Muscle layer of duodenum (tissue), 2 donors: ENCODE measurements around the gene MYO7A.

ENCODE experiments used
- H3K27ac ChIP-seq: one replicate; pipeline ENCODE4 v1.7.0; 2013; ENCODE audit warnings: mild to moderate bottlenecking, low read length
- H3K27me3 ChIP-seq: one replicate; pipeline ENCODE4 v1.7.0; 2013; ENCODE audit warnings: low read depth, mild to moderate bottlenecking, control low read depth, low read length
- H3K36me3 ChIP-seq, 2 donors: one replicate each; pipeline ENCODE4 v1.7.0; 2013; ENCODE audit warnings: low read length in 2 of 2, control low read depth in 1 of 2, mild to moderate bottlenecking in 1 of 2; ENCODE audit not compliant: insufficient read depth in 2 of 2, control insufficient read depth in 1 of 2
- H3K4me1 ChIP-seq, 2 donors: one replicate each; pipeline ENCODE4 v1.7.0; 2013; ENCODE audit warnings: low read length in 2 of 2, mild to moderate bottlenecking in 2 of 2, control low read depth in 1 of 2, moderate library complexity in 1 of 2; ENCODE audit not compliant: insufficient read depth in 2 of 2, control insufficient read depth in 1 of 2
- H3K4me3 ChIP-seq, 2 donors: one replicate each; pipeline ENCODE4 v1.7.0; 2013; ENCODE audit warnings: low read length in 2 of 2, low read depth in 1 of 2, mild to moderate bottlenecking in 1 of 2
- H3K9me3 ChIP-seq, 2 donors: one replicate each; pipeline ENCODE4 v1.7.0; 2013; ENCODE audit warnings: low read length in 2 of 2, control low read depth in 1 of 2, mild to moderate bottlenecking in 1 of 2; ENCODE audit not compliant: control insufficient read depth in 1 of 2
- donor health status: healthy.

The MYO7A gene

GRCh38 chr11:77151804-77152509, 23.9 kb downstream of the MYO7A start:
- Histone ChIP-seq H3K27me3 (peaks cover 3% of the 10 kb centered on the region), H3K27ac (no peak overlapping the region), H3K4me3 (no peak overlapping the region), H3K9me3 (no peaks in the 10 kb centered on the region), H3K36me3 (no peaks in the 10 kb centered on the region), H3K4me1 (peaks cover 0 to 4% of the 10 kb centered on the region in 2 donors)

GRCh38 chr11:77152846-77153245, 24.8 kb downstream of the MYO7A start:
- peaks cover 0 to 4% of the 10 kb centered on the region in 2 donors for H3K4me1 ChIP-seq
- H3K27ac ChIP-seq: no peak overlapping the region
- H3K27me3 ChIP-seq: peaks cover 3% of the 10 kb centered on the region
- H3K9me3 ChIP-seq: no peaks in the 10 kb centered on the region
- no peaks in the 10 kb centered on the region for H3K36me3 ChIP-seq
- no peak overlapping the region for H3K4me3 ChIP-seq

- Histone ChIP-seq H3K27me3 (no peaks in the 10 kb centered on the region), H3K9me3 (no peaks in the 10 kb centered on the region), H3K4me1 (no peaks in the 10 kb centered on the region), H3K27ac (no peak overlapping the region), H3K4me3 (no peak overlapping the region), H3K36me3 (no peaks in the 10 kb centered on the region)
Measured at GRCh38 chr11:77153276-77154185, 25.5 kb downstream of the MYO7A start.

GRCh38 chr11:77154381-77155081, 26.5 kb downstream of the MYO7A start:
- Histone ChIP-seq H3K27me3 (no peaks in the 10 kb centered on the region), H3K36me3 (no peaks in the 10 kb centered on the region), H3K4me1 (no peaks in the 10 kb centered on the region), H3K27ac (no peak overlapping the region), H3K4me3 (no peak overlapping the region), H3K9me3 (no peaks in the 10 kb centered on the region)

GRCh38 chr11:77155082-77155475, 27.0 kb downstream of the MYO7A start:
- Histone ChIP-seq H3K4me3 (no peak overlapping the region), H3K9me3 (no peaks in the 10 kb centered on the region), H3K36me3 (no peaks in the 10 kb centered on the region), H3K27me3 (no peaks in the 10 kb centered on the region), H3K4me1 (no peaks in the 10 kb centered on the region), H3K27ac (no peak overlapping the region)

- no peaks in the 10 kb centered on the region for H3K27me3 ChIP-seq
- H3K4me3 ChIP-seq: no peak overlapping the region
- no peaks in the 10 kb centered on the region for H3K36me3 ChIP-seq
- no peaks in the 10 kb centered on the region for H3K4me1 ChIP-seq
- H3K27ac ChIP-seq: no peak overlapping the region
- H3K9me3 ChIP-seq: no peaks in the 10 kb centered on the region
Measured at GRCh38 chr11:77155556-77156130, 27.6 kb downstream of the MYO7A start.

- Histone ChIP-seq H3K36me3 (no peaks in the 10 kb centered on the region), H3K27me3 (no peaks in the 10 kb centered on the region), H3K9me3 (no peaks in the 10 kb centered on the region), H3K27ac (no peak overlapping the region), H3K4me1 (no peaks in the 10 kb centered on the region), H3K4me3 (no peak overlapping the region)
Measured at GRCh38 chr11:77156396-77157195, 28.6 kb downstream of the MYO7A start.

- no peaks in the 10 kb centered on the region for H3K36me3 ChIP-seq
- no peak overlapping the region for H3K4me3 ChIP-seq
- no peaks in the 10 kb centered on the region for H3K9me3 ChIP-seq
- H3K27me3 ChIP-seq: no peaks in the 10 kb centered on the region
- H3K4me1 ChIP-seq: no peaks in the 10 kb centered on the region
- H3K27ac ChIP-seq: no peak overlapping the region
Measured at GRCh38 chr11:77158041-77158695, 30.1 kb downstream of the MYO7A start.

- no peaks in the 10 kb centered on the region for H3K9me3 ChIP-seq
- no peak overlapping the region for H3K4me3 ChIP-seq
- H3K36me3 ChIP-seq: no peaks in the 10 kb centered on the region
- no peak overlapping the region for H3K27ac ChIP-seq
- no peaks in the 10 kb centered on the region for H3K4me1 ChIP-seq
- H3K27me3 ChIP-seq: no peaks in the 10 kb centered on the region
Measured at GRCh38 chr11:77159219-77159936, 31.3 kb downstream of the MYO7A start.
